HG02610 (cell line): ENCODE measurements around the gene ALCAM.
"Not testable (repeated sequence)": the region's sequence is repeated elsewhere in the genome, so short reads cannot be mapped to it uniquely, and the experiment has no call there.

Experiments
- ATAC-seq: cut with Tn5 transposase; IDR thresholded peaks from one replicate; pipeline ENCODE4 v1.9.1; 2021; ENCODE audit warnings: mild to moderate bottlenecking, moderate library complexity; ENCODE audit not compliant: unreplicated experiment

The ALCAM gene

GRCh38 chr3:105385819-105386508, 19.3 kb downstream of the ALCAM start:
- ATAC-seq, result peak; percentile 85

- no peak for ATAC-seq
These were observed 20.5 kb downstream of the ALCAM start for GRCh38 chr3:105387122-105387751.

- ATAC-seq, result no peak
These were observed 21.5 kb downstream of the ALCAM start for GRCh38 chr3:105388176-105388575.

- ATAC-seq, result not testable (repeated sequence)
These were observed 23.1 kb downstream of the ALCAM start for GRCh38 chr3:105389759-105390158.

- ATAC-seq, result not testable (repeated sequence)
These were observed 25.9 kb downstream of the ALCAM start for GRCh38 chr3:105392598-105392997.

GRCh38 chr3:105394177-105394576, 27.5 kb downstream of the ALCAM start:
- no peak for ATAC-seq

GRCh38 chr3:105397974-105398373, 31.3 kb downstream of the ALCAM start:
- no peak for ATAC-seq

- no peak for ATAC-seq
These were observed 31.7 kb downstream of the ALCAM start for GRCh38 chr3:105398437-105398836.

- ATAC-seq, result no peak
These were observed 32.4 kb downstream of the ALCAM start for GRCh38 chr3:105399062-105399461.

GRCh38 chr3:105399611-105400010, 32.9 kb downstream of the ALCAM start:
- ATAC-seq, result no peak

- no peak for ATAC-seq
These were observed 34.5 kb downstream of the ALCAM start for GRCh38 chr3:105401254-105401653.

GRCh38 chr3:105401691-105402149, 35.0 kb downstream of the ALCAM start:
- no peak for ATAC-seq

GRCh38 chr3:105402287-105402801, 35.6 kb downstream of the ALCAM start:
- ATAC-seq, result no peak

- ATAC-seq, result not testable (repeated sequence)
These were observed 36.3 kb downstream of the ALCAM start for GRCh38 chr3:105403034-105403433.

GRCh38 chr3:105406268-105406667, 39.6 kb downstream of the ALCAM start:
- ATAC-seq, result no peak

GRCh38 chr3:105409364-105409763, 42.7 kb downstream of the ALCAM start:
- no peak for ATAC-seq

GRCh38 chr3:105413343-105413887, 46.7 kb downstream of the ALCAM start:
- ATAC-seq, result no peak

- no peak for ATAC-seq
These were observed 48.1 kb downstream of the ALCAM start for GRCh38 chr3:105414841-105415240.

GRCh38 chr3:105415951-105416350, 49.2 kb downstream of the ALCAM start:
- no peak for ATAC-seq

- peak; percentile 69 for ATAC-seq
These were observed 51.0 kb downstream of the ALCAM start for GRCh38 chr3:105417525-105418289.

GRCh38 chr3:105422645-105423044, 55.9 kb downstream of the ALCAM start:
- ATAC-seq, result no peak
